Stomach (tissue), 9 donors: ENCODE results near the gene VAV3. TPM values are rescaled to one million over a fixed set of nuclear protein-coding genes. Genes with fewer than 3 reads are reported as not detected.
"Not testable (repeated sequence)": the region's sequence is repeated elsewhere in the genome, so short reads cannot be mapped to it uniquely, and the experiment has no call there.

Source experiments
- DNase-seq, 2 donors: peaks; one replicate each; pipeline versions ENCODE4 v3.0.0 to v3.0.0-alpha.2; 2013 to 2019
- H3K27ac ChIP-seq, 5 donors: fragments of 200-600 bp in 4 of 5; sonication (generic) in 4 of 5; one replicate each; pipeline ENCODE4 v1.5.1; 2013 to 2019; ENCODE audit warnings: mild to moderate bottlenecking in 1 of 5, moderate library complexity in 1 of 5
- H3K27me3 ChIP-seq, 3 donors: fragments of 200-600 bp; sonication (generic); one replicate each; pipeline ENCODE4 v1.5.1; 2017 to 2019; ENCODE audit warnings: mixed run types in 1 of 3
- H3K36me3 ChIP-seq, 4 donors: fragments of 200-600 bp; sonication (generic); 1 replicate in 3 of 4; 2 replicates in 1 of 4; pipeline ENCODE4 v1.5.1; 2016 to 2019
- H3K4me1 ChIP-seq, 4 donors: fragments of 200-600 bp; sonication (generic); one replicate each; pipeline ENCODE4 v1.5.1; 2016 to 2019
- H3K4me3 ChIP-seq, 4 donors: fragments of 200-600 bp; sonication (generic) in 3 of 4; one replicate each; pipeline ENCODE4 v1.5.1; 2016 to 2019; ENCODE audit warnings: mild to moderate bottlenecking in 1 of 4
- H3K9me3 ChIP-seq, 4 donors: fragments of 200-600 bp; sonication (generic); one replicate each; pipeline ENCODE4 v1.5.1; 2016 to 2019
- EP300 ChIP-seq: sonication (generic); formaldehyde crosslinking; IDR thresholded peaks from one replicate; pipeline ENCODE4 v1.6.1; 2017; ENCODE audit warnings: antibody characterized with exemption
- POLR2A ChIP-seq, 4 donors: fragments of 450-650 bp; IDR thresholded peaks; one replicate each; pipeline ENCODE4 v1.6.1; 2016; ENCODE audit warnings: antibody characterized with exemption in 4 of 4, control low read depth in 2 of 4, mild to moderate bottlenecking in 1 of 4, moderate library complexity in 1 of 4
- POLR2AphosphoS5 ChIP-seq, 3 donors: sonication (generic); formaldehyde crosslinking; IDR thresholded peaks; one replicate each; pipeline ENCODE4 v1.6.1; 2016; ENCODE audit warnings: antibody characterized with exemption in 3 of 3
- WGBS, 5 donors: extraction: QIAGEN DNeasy Blood & Tissue Kit in 3 of 5; methylation state at CpG; one replicate each; pipeline versions ENCODE4 v1.1.5 to v1.1.7; 2013 to 2018; 5-methylcytosine and 5-hydroxymethylcytosine counted together
- intact Hi-C: fragments of 100-400 bp; cut with DNase I; formaldehyde crosslinking; loops from one replicate; pipeline ENCODE4 v1.15.1; 2023; ENCODE audit warnings: low total_unique reads
- polyA plus RNA-seq, 3 donors: library from polyadenylated mRNA; stranded (reverse); fragments of 200-250 nt; gene quantifications; one replicate each; pipeline ENCODE4 v1.2.3, GENCODE V29; 2013
- total RNA-seq, 5 donors: library from RNA; depleted of rRNA; stranded (reverse); fragments of >200 nt; gene quantifications; one replicate each; pipeline versions ENCODE4 v1.1.0 to v1.2.3, GENCODE V29; 2014 to 2016
- TF ChIP-seq, protein P1 (sequence below), 7 experiments: fragments of 450-650 bp in 4 of 7; fragments of 200-600 bp in 3 of 7; sonication (generic) in 3 of 7; IDR thresholded peaks; one replicate each; pipeline ENCODE4 v1.5.1; 2016 to 2019; ENCODE audit warnings: antibody characterized with exemption in 7 of 7, control low read depth in 2 of 7, mild to moderate bottlenecking in 1 of 7
- donor health status: healthy with polysubstance abuse.
- donor health status: Bipolar disorder and iron deficiency.
- donor health status: healthy.

Gene VAV3
- total and polyA plus RNA-seq, 8 donors = 5.7 to 29.3 (median 6.9) TPM

DNA sequence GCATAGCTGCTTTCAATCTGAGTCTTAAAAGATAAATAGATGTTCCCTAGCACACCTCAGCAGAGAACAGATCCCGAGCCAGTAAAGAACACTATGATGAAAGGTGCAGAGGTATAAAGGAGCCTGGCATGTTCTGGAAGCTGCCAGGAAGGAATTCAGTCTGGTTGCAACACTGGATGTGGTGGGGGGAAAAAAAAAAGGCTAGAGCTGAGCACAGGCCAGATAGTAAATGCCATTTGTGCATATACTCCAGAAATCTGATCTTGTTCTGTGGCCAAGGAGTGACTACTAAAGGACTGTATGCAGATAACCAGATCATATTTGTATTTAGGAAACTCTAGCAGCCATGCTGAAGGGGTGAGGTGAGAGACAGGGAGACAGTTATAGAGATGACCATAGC, 240.3 kb downstream of the VAV3 start:
- H3K36me3 ChIP-seq = no peaks in the 10 kb centered on the region
- DNase-seq = no peak
- no peak for TF ChIP-seq POLR2AphosphoS5 (IDR thresholded peaks at IDR 0.05)
- TF ChIP-seq, protein P1, sequence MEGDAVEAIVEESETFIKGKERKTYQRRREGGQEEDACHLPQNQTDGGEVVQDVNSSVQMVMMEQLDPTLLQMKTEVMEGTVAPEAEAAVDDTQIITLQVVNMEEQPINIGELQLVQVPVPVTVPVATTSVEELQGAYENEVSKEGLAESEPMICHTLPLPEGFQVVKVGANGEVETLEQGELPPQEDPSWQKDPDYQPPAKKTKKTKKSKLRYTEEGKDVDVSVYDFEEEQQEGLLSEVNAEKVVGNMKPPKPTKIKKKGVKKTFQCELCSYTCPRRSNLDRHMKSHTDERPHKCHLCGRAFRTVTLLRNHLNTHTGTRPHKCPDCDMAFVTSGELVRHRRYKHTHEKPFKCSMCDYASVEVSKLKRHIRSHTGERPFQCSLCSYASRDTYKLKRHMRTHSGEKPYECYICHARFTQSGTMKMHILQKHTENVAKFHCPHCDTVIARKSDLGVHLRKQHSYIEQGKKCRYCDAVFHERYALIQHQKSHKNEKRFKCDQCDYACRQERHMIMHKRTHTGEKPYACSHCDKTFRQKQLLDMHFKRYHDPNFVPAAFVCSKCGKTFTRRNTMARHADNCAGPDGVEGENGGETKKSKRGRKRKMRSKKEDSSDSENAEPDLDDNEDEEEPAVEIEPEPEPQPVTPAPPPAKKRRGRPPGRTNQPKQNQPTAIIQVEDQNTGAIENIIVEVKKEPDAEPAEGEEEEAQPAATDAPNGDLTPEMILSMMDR (IDR thresholded peaks at IDR 0.05) = no peak
- TF ChIP-seq POLR2A (IDR thresholded peaks at IDR 0.05) = no peak
- TF ChIP-seq EP300 = no peak
- H3K4me1 ChIP-seq = no peaks in the 10 kb centered on the region
- no peaks in the 10 kb centered on the region for H3K27me3 ChIP-seq
- no peak overlapping the region for H3K27ac ChIP-seq
- H3K9me3 ChIP-seq = no peaks in the 10 kb centered on the region
- intact Hi-C loops = no loop called here
- 63 to 90% (median 71%) methylated on average over 1 of the region's 1 CpG for WGBS, 5 donors
- no peak overlapping the region for H3K4me3 ChIP-seq

- H3K36me3 ChIP-seq, H3K4me3 ChIP-seq, H3K9me3 ChIP-seq, H3K4me1 ChIP-seq, H3K27ac ChIP-seq, DNase-seq, H3K27me3 ChIP-seq, intact Hi-C loops: not testable (repeated sequence)
- WGBS, 5 donors = 91 to 97% (median 96%) methylated on average over 4 of the region's 4 CpGs
Measured at GRCh38 chr1:107720210-107720609, 244.8 kb downstream of the VAV3 start.

DNA sequence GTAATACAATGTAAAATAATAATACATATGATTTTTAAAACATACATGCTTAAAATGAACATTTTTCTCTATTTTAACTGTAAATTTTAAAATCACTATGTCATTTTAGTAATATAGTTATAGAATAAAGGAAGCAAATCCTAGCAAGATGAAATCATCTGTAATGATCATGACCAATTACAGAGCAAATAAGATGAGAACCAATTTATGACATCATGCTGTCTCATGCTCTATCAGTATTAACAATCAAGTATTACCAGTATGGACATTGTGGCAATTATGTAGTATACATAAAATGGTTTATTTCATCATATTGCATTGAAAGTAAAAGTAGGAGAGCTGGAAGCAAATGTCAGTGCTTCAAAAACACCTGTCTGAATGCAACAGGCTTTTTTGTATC, 255.0 kb downstream of the VAV3 start:
- no peaks in the 10 kb centered on the region for H3K4me1 ChIP-seq
- TF ChIP-seq POLR2A (IDR thresholded peaks at IDR 0.05) = no peak
- TF ChIP-seq, protein P1 (IDR thresholded peaks at IDR 0.05) = no peak
- TF ChIP-seq EP300 = no peak
- TF ChIP-seq POLR2AphosphoS5 (IDR thresholded peaks at IDR 0.05) = no peak
- intact Hi-C loops = no loop called here
- H3K9me3 ChIP-seq = no peaks in the 10 kb centered on the region
- no peak for DNase-seq
- H3K36me3 ChIP-seq = no peaks in the 10 kb centered on the region
- H3K4me3 ChIP-seq = no peak overlapping the region
- no peaks in the 10 kb centered on the region for H3K27me3 ChIP-seq
- no peak overlapping the region for H3K27ac ChIP-seq

DNA sequence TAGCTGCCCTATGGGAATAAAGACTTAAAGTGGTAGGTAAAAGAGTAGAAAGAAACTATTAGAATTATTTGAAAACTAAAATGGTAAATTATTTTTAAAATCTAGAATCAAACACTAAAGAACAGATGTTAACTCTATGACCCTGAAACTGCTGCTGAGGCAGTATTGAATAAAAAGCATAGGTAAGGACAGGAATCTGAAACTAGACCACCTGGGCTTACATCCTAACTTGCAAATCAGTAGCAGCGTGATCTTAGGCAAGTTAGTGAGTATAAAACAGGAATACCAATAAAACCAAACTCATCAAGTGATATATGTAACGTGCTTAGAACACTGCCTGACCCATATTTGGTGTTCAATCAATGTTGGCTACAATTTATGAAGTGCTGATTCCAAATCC, 257.9 kb downstream of the VAV3 start:
- H3K4me1 ChIP-seq = no peaks in the 10 kb centered on the region
- intact Hi-C loops = no loop called here
- H3K27me3 ChIP-seq = no peaks in the 10 kb centered on the region
- no peak for TF ChIP-seq POLR2A (IDR thresholded peaks at IDR 0.05)
- no peak for TF ChIP-seq EP300
- TF ChIP-seq POLR2AphosphoS5 (IDR thresholded peaks at IDR 0.05) = no peak
- TF ChIP-seq, protein P1 (IDR thresholded peaks at IDR 0.05) = no peak
- no peaks in the 10 kb centered on the region for H3K9me3 ChIP-seq
- no peak overlapping the region for H3K27ac ChIP-seq
- no peak overlapping the region for H3K4me3 ChIP-seq
- WGBS, 5 donors = 82 to 89% (median 88%) methylated on average over 2 of the region's 2 CpGs
- DNase-seq = no peak
- H3K36me3 ChIP-seq = no peaks in the 10 kb centered on the region

- no peaks in the 10 kb centered on the region for H3K27me3 ChIP-seq
- no peak for TF ChIP-seq EP300
- TF ChIP-seq, protein P1 (IDR thresholded peaks at IDR 0.05) = no peak
- no peak for TF ChIP-seq POLR2AphosphoS5 (IDR thresholded peaks at IDR 0.05)
- TF ChIP-seq POLR2A (IDR thresholded peaks at IDR 0.05) = no peak
- H3K9me3 ChIP-seq = no peaks in the 10 kb centered on the region
- WGBS, 5 donors = 77 to 93% (median 89%) methylated on average over 6 of the region's 6 CpGs
- peak in 1 of 2 donors; percentile 35 for DNase-seq
- intact Hi-C loops = no loop called here
- no peaks in the 10 kb centered on the region for H3K36me3 ChIP-seq
- H3K4me3 ChIP-seq = no peak overlapping the region
- H3K4me1 ChIP-seq = no peaks in the 10 kb centered on the region
- no peak overlapping the region for H3K27ac ChIP-seq
Measured at GRCh38 chr1:107706182-107706581, 258.8 kb downstream of the VAV3 start.
